CD14-positive monocyte (primary cell): ENCODE results near the gene CXCL12. TPM values are rescaled to one million over a fixed set of nuclear protein-coding genes. Genes with fewer than 3 reads are reported as not detected.
A peak's percentile ranks its signal among the peaks of the same experiment; 100 is the strongest.

Source experiments
- DNase-seq, 3 donors: peaks; one replicate each; pipeline ENCODE4 v3.0.0-alpha.2; 2011 to 2022
- H2AFZ ChIP-seq: 2 replicates; pipeline ENCODE4 v1.6.0; 2012; ENCODE audit warnings: mild to moderate bottlenecking, low read depth, low read length, inconsistent platforms; ENCODE audit not compliant: insufficient read depth, poor library complexity, severe bottlenecking
- H3K27ac ChIP-seq, 2 donors: 1 replicate in 1 of 2; 2 replicates in 1 of 2; pipeline ENCODE4 v1.5.1; 2012 to 2013; ENCODE audit warnings: low read length in 2 of 2, control low read depth in 1 of 2, inconsistent platforms in 1 of 2, low read depth in 1 of 2, mild to moderate bottlenecking in 1 of 2
- H3K27me3 ChIP-seq, 2 donors: one replicate each; pipeline versions ENCODE4 v1.6.0 to v1.6.1; 2011 to 2013; ENCODE audit warnings: low read length in 2 of 2; ENCODE audit not compliant: control insufficient read depth in 2 of 2, insufficient read depth in 2 of 2
- H3K36me3 ChIP-seq, 2 donors: replicated peaks in 1 of 2; 1 replicate in 1 of 2; 2 replicates in 1 of 2; pipeline versions ENCODE4 v1.5.1 to v1.6.1; 2012 to 2013; ENCODE audit warnings: low read length in 2 of 2, control low read depth in 1 of 2, inconsistent platforms in 1 of 2, mild to moderate bottlenecking in 1 of 2; ENCODE audit not compliant: insufficient read depth in 2 of 2, control insufficient read depth in 1 of 2
- H3K4me1 ChIP-seq, 2 donors: 1 replicate in 1 of 2; 2 replicates in 1 of 2; pipeline versions ENCODE4 v1.5.1 to v1.6.1; 2012 to 2013; ENCODE audit warnings: low read length in 2 of 2, control low read depth in 1 of 2, inconsistent platforms in 1 of 2, mild to moderate bottlenecking in 1 of 2, moderate library complexity in 1 of 2; ENCODE audit not compliant: insufficient read depth in 2 of 2, control insufficient read depth in 1 of 2
- H3K4me2 ChIP-seq: replicated peaks from 2 replicates; pipeline ENCODE3; 2012; ENCODE audit warnings: low read length, moderate library complexity, mild to moderate bottlenecking; ENCODE audit not compliant: poor library complexity, severe bottlenecking; ENCODE audit errors: extremely low read depth
- H3K4me3 ChIP-seq, 3 experiments: fragments of 200-600 bp in 1 of 3; sonication (generic) in 1 of 3; replicated peaks in 1 of 3; 1 replicate in 2 of 3; 2 replicates in 1 of 3; pipeline ENCODE4 v1.5.1; 2011 to 2013; ENCODE audit warnings: low read length in 3 of 3, mild to moderate bottlenecking in 3 of 3, control low read depth in 2 of 3, low read depth in 2 of 3, inconsistent platforms in 1 of 3, moderate library complexity in 1 of 3
- H3K79me2 ChIP-seq: 2 replicates; pipeline ENCODE4 v1.6.0; 2012; ENCODE audit warnings: mild to moderate bottlenecking, control low read depth, inconsistent platforms, low read length, moderate library complexity; ENCODE audit not compliant: insufficient read depth
- H3K9ac ChIP-seq: 2 replicates; pipeline ENCODE4 v1.6.0; 2017; ENCODE audit warnings: low read length, mild to moderate bottlenecking; ENCODE audit not compliant: insufficient read depth, poor library complexity, severe bottlenecking
- H3K9me3 ChIP-seq, 2 donors: replicated peaks in 1 of 2; 1 replicate in 1 of 2; 2 replicates in 1 of 2; pipeline versions ENCODE4 v1.5.1 to v1.6.1; 2012 to 2013; ENCODE audit warnings: low read length in 2 of 2, control low read depth in 1 of 2; ENCODE audit not compliant: control insufficient read depth in 1 of 2, insufficient read depth in 1 of 2
- H4K20me1 ChIP-seq: 2 replicates; pipeline ENCODE4 v1.6.0; 2012; ENCODE audit warnings: mild to moderate bottlenecking, low read length, control low read depth, moderate library complexity; ENCODE audit not compliant: insufficient read depth
- H3K27ac Mint-ChIP-seq, 7 donors: one replicate each; pipeline ENCODE4 v1.8.0; 2020; ENCODE audit warnings: mild to moderate bottlenecking in 7 of 7, mixed read lengths in 7 of 7, moderate library complexity in 6 of 7, inconsistent platforms in 2 of 7
- H3K27me3 Mint-ChIP-seq, 3 donors: one replicate each; pipeline ENCODE4 v1.8.0; 2021 to 2022; ENCODE audit warnings: low read depth in 3 of 3, mild to moderate bottlenecking in 3 of 3, mixed read lengths in 3 of 3, moderate library complexity in 3 of 3, inconsistent platforms in 1 of 3
- H3K36me3 Mint-ChIP-seq, 2 donors: one replicate each; pipeline ENCODE4 v1.8.0; 2020; ENCODE audit warnings: mixed read lengths in 2 of 2, inconsistent platforms in 1 of 2, mild to moderate bottlenecking in 1 of 2
- H3K4me1 Mint-ChIP-seq: one replicate; pipeline ENCODE4 v1.8.0; 2020; ENCODE audit warnings: mild to moderate bottlenecking, mixed read lengths
- H3K4me3 Mint-ChIP-seq, 2 donors: one replicate each; pipeline ENCODE4 v1.8.0; 2020; ENCODE audit warnings: mild to moderate bottlenecking in 2 of 2, mixed read lengths in 2 of 2, moderate library complexity in 1 of 2
- H3K9me3 Mint-ChIP-seq, 7 donors: one replicate each; pipeline ENCODE4 v1.8.0; 2020 to 2022; ENCODE audit warnings: mixed read lengths in 7 of 7, mild to moderate bottlenecking in 6 of 7, moderate library complexity in 6 of 7, inconsistent platforms in 2 of 7
- CTCF ChIP-seq: fragments of 200-600 bp; IDR thresholded peaks from one replicate; pipeline ENCODE4 v1.8.0; 2022; ENCODE audit warnings: antibody characterized with exemption, mild to moderate bottlenecking
- WGBS: methylation state at CpG from one replicate; pipeline ENCODE4 v1.1.5; 2013; ENCODE audit warnings: missing lambda C conversion rate; ENCODE audit not compliant: insufficient coverage; 5-methylcytosine and 5-hydroxymethylcytosine counted together
- intact Hi-C, 2 donors: fragments of 100-400 bp; cut with micrococcal nuclease; formaldehyde crosslinking; loops; one replicate each; pipeline versions ENCODE4 v1.15.0 to v1.15.1; 2023
- polyA plus RNA-seq, 3 donors: library from polyadenylated mRNA; depleted of rRNA in 1 of 3; unstranded in 2 of 3; stranded (reverse) in 1 of 3; fragments of 300-500 nt in 2 of 3; fragments of >200 nt in 1 of 3; fragmentation: Illumina TruSeq in 2 of 3; gene quantifications; 1 replicate in 2 of 3; 2 replicates in 1 of 3; pipeline ENCODE4 v1.2.3, GENCODE V29; 2012 to 2021

Gene CXCL12
- polyA plus RNA-seq, 3 donors = 0.21 TPM; not detected in 2

DNA sequence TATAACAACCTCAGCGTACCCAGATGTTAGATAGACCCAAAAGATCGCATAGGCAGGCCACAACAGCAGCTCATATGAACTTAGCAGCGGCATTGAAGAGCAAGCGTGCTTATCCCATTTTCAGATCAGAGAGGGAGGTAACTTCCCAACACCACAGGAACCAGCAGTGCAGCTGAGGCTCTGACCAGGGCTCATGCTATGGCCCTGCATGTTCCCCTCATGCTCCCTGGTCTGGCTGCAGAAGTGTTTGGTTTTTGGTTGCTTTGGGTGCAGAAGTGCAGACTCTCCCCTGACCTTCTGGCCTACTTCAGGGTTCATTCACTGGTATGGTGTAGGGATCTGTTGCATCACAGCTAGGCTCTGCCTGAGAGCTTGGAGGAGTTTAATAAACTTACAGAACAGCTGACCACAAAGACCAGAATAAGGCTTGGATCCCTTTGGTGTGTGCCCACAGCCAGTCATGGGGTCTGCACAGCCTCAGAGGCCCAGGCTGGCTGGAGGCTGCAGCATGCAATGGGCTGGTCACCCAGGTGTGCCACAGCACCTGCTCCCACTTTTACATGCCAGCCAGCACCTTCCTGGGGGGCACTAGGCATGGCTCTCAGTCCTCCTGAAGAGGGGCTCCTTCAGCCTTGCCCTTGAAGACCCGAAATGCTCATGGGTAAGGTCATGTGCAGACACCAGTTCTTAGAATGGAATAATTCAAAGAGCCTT lies 9.1 kb upstream of the CXCL12 start:
- no peaks in the 10 kb centered on the region for H3K9me3 ChIP-seq
- peak overlapping the region in 1 of 7 donors; percentile 12 for H3K27ac Mint-ChIP-seq
- H3K4me1 ChIP-seq = no peaks in the 10 kb centered on the region
- no peak overlapping the region for H2AFZ ChIP-seq
- no peak overlapping the region for H3K9ac ChIP-seq
- peaks cover 0 to 2% (median 0%) of the 10 kb centered on the region in 7 donors for H3K9me3 Mint-ChIP-seq
- intact Hi-C loops = no loop called here
- H3K79me2 ChIP-seq = no peaks in the 10 kb centered on the region
- H3K4me1 Mint-ChIP-seq = no peaks in the 10 kb centered on the region
- no peak overlapping the region for H3K4me3 Mint-ChIP-seq
- H3K27me3 Mint-ChIP-seq = peaks cover 10 to 15% (median 10%) of the 10 kb centered on the region in 3 donors
- H3K4me2 ChIP-seq = no peak overlapping the region
- H3K4me3 ChIP-seq = no peak overlapping the region
- no peaks in the 10 kb centered on the region for H3K36me3 ChIP-seq
- no peaks in the 10 kb centered on the region for H4K20me1 ChIP-seq
- peaks cover 0 to 12% of the 10 kb centered on the region in 2 donors for H3K27me3 ChIP-seq
- no peak overlapping the region for H3K27ac ChIP-seq
- DNase-seq = no peak
- WGBS = 91% methylated on average over 5 of the region's 5 CpGs
- no peak for TF ChIP-seq CTCF
- no peaks in the 10 kb centered on the region for H3K36me3 Mint-ChIP-seq

GRCh38 chr10:44393051-44393630 lies 8.2 kb upstream of the CXCL12 start:
- 46% methylated on average over 6 of the region's 7 CpGs for WGBS
- no peak for DNase-seq
- H3K9ac ChIP-seq = no peak overlapping the region
- H2AFZ ChIP-seq = no peak overlapping the region
- no peak for TF ChIP-seq CTCF
- no peaks in the 10 kb centered on the region for H3K9me3 ChIP-seq
- no peaks in the 10 kb centered on the region for H3K79me2 ChIP-seq
- H3K27me3 ChIP-seq = peaks cover 0 to 14% of the 10 kb centered on the region in 2 donors
- Mint-ChIP-seq H3K4me3 (no peak overlapping the region), H3K9me3 (peaks cover 0 to 2% (median 0%) of the 10 kb centered on the region in 7 donors), H3K4me1 (no peaks in the 10 kb centered on the region), H3K36me3 (no peaks in the 10 kb centered on the region), H3K27ac (no peak overlapping the region), H3K27me3 (peaks cover 13 to 15% (median 14%) of the 10 kb centered on the region in 3 donors)
- no peak overlapping the region for H3K27ac ChIP-seq
- no peaks in the 10 kb centered on the region for H3K4me1 ChIP-seq
- H3K4me2 ChIP-seq = no peak overlapping the region
- intact Hi-C loops = no loop called here
- no peaks in the 10 kb centered on the region for H4K20me1 ChIP-seq
- H3K36me3 ChIP-seq = no peaks in the 10 kb centered on the region
- H3K4me3 ChIP-seq = no peak overlapping the region
